Muscle layer of colon (tissue), 2 donors: Measurements from ENCODE around the gene CTSA.

Experiments
- H3K27ac ChIP-seq: one replicate; pipeline ENCODE4 v1.7.0; 2013; ENCODE audit warnings: low read depth, mild to moderate bottlenecking, low read length, moderate library complexity
- H3K27me3 ChIP-seq, 2 donors: one replicate each; pipeline ENCODE4 v1.7.0; 2013; ENCODE audit warnings: low read length in 2 of 2, mild to moderate bottlenecking in 2 of 2; ENCODE audit not compliant: insufficient read depth in 2 of 2, control insufficient read depth in 1 of 2
- H3K36me3 ChIP-seq: one replicate; pipeline ENCODE4 v1.7.0; 2013; ENCODE audit warnings: mild to moderate bottlenecking, low read length; ENCODE audit not compliant: insufficient read depth
- H3K4me1 ChIP-seq: one replicate; pipeline ENCODE4 v1.7.0; 2013; ENCODE audit warnings: mild to moderate bottlenecking, low read length; ENCODE audit not compliant: insufficient read depth
- H3K4me3 ChIP-seq, 2 donors: one replicate each; pipeline ENCODE4 v1.7.0; 2013; ENCODE audit warnings: low read length in 2 of 2, low read depth in 1 of 2, mild to moderate bottlenecking in 1 of 2, moderate library complexity in 1 of 2
- H3K9ac ChIP-seq: one replicate; pipeline ENCODE4 v1.7.0; 2013; ENCODE audit warnings: low read length
- H3K9me3 ChIP-seq: one replicate; pipeline ENCODE4 v1.7.0; 2013; ENCODE audit warnings: mild to moderate bottlenecking, low read length
- donor health status: abdominal sarcoma.
- donor health status: Adenocarcinoma of cecum.

Gene CTSA

GRCh38 chr20:45852326-45852725, 38.8 kb upstream of the CTSA start:
- H3K9ac ChIP-seq = no peak overlapping the region
- no peaks in the 10 kb centered on the region for H3K9me3 ChIP-seq
- H3K4me1 ChIP-seq = peaks cover 18% of the 10 kb centered on the region
- no peak overlapping the region for H3K4me3 ChIP-seq
- H3K36me3 ChIP-seq = peaks cover 49% of the 10 kb centered on the region
- H3K27me3 ChIP-seq = no peaks in the 10 kb centered on the region
- H3K27ac ChIP-seq = no peak overlapping the region

- Histone ChIP-seq H3K4me3 (no peak overlapping the region), H3K27ac (no peak overlapping the region), H3K9ac (no peak overlapping the region), H3K9me3 (no peaks in the 10 kb centered on the region), H3K27me3 (no peaks in the 10 kb centered on the region), H3K4me1 (peaks cover 18% of the 10 kb centered on the region), H3K36me3 (peaks cover 42% of the 10 kb centered on the region)
Measured at GRCh38 chr20:45853484-45853883, 37.7 kb upstream of the CTSA start.

DNA sequence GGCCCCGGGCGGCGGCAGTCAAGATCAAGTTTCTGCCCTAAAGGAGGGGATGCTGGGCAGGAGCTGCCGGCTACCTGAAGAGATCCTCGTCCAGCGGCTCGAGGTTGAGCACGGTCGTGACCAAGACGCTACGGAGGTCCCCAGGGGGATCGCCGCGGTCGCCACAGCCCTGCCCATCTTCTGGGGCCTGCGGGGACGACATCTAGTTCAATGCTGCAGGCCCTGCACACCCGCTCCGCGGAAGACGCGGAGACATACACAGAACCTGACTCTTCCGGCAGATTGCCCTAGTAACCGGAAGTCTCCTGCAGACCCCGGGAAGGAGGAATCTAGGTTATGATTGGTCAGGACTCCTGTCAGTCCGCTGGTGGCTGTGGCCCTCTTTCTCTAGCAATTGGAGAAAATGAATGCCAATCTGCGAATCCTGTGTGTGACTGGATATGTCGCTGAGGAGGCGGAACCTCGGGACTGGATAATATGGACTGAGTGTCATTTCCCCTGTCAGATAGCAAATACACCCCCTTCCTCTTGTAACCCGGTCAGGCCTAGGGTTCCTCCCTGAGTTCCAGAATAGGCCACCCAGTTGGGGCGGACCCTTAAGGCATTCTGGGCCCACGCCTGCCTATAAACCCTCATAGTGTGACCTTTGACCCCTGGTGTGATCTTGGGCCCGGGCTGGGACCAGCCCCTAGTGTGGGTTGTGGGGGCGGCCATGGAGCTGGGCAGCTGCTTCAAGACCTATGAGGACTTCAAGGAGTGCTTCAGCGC, 33.8 kb upstream of the CTSA start, which contains the start of the genes ACOT8 and ZSWIM3:
Gene ACOT8 (minus strand): TSS at position 279 of the 768 bp plus-strand sequence. CDS start 77 bp downstream, at position 202.
Gene ZSWIM3 (plus strand): TSS at position 501 of the 768 bp plus-strand sequence. CDS start 212 bp downstream, at position 713.
- Histone ChIP-seq H3K9ac (peak within 1 kb of the TSS; percentile 71), H3K9me3 (no peaks in the 10 kb centered on the region), H3K27ac (peak within 1 kb of the TSS; percentile 80), H3K36me3 (peaks cover 20% of the 10 kb centered on the region), H3K4me1 (peaks cover 18% of the 10 kb centered on the region), H3K27me3 (no peaks in the 10 kb centered on the region), H3K4me3 (peak within 1 kb of the TSS; percentile 78 to 92)

- no peak overlapping the region for H3K9ac ChIP-seq
- peak overlapping the region; percentile 78 to 92 for H3K4me3 ChIP-seq
- H3K27me3 ChIP-seq = no peaks in the 10 kb centered on the region
- H3K36me3 ChIP-seq = peaks cover 19% of the 10 kb centered on the region
- H3K9me3 ChIP-seq = no peaks in the 10 kb centered on the region
- H3K4me1 ChIP-seq = peaks cover 18% of the 10 kb centered on the region
- peak overlapping the region; percentile 74 for H3K27ac ChIP-seq
Measured at GRCh38 chr20:45857882-45858216, 33.3 kb upstream of the CTSA start.

DNA sequence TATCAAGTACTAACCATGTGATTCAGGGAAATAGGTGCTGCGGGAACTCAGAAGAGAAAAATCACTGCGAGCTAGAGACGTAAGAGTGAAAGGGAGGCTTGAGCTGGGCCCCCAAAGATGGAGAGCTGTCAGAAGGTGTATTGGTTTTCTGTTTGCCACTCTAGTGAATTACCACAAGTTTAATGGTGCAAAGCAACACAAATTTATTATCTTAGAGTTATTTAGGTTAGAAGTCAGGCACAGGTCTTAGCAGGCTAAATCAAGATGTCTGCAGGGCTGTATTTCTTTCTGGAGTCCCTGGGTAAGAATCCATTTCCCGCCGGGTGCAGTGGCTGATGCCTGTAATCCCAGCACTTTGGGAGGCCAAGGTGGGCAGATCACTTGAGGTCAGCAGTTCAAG, 31.2 kb upstream of the CTSA start:
- Histone ChIP-seq H3K4me3 (no peak overlapping the region), H3K9me3 (no peaks in the 10 kb centered on the region), H3K27ac (no peak overlapping the region), H3K4me1 (peaks cover 13% of the 10 kb centered on the region), H3K27me3 (no peaks in the 10 kb centered on the region), H3K9ac (no peak overlapping the region), H3K36me3 (peaks cover 3% of the 10 kb centered on the region)

DNA sequence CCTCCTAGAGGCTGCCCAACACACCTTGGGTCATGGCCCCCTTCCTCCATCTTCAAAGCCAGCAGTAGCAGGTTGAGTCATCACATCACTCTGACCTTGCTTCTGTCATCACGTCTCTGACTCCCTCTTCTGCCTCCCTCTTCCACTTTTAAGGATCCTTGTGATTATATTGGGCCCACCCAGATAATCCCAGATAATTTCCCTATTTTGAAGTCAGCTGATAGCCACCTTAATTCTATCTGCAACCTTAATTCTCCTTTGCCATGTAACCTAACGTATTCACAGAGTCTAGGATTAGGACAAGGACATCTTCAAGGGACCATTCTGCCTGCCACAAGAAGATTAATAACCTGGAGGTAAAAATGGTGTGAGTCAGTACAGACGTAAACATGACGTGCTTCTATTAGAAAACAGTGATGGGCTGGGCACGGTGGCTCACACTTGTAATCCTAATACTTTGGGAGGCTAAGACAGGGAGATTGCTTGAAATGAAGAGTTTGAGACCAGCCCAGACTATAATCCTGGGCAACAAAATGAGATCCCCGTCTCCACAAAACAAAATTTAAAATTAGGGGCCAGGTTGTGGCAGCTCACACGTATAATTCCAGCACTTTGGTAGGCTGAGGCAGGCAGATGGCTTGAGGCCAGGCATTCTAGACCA, 30.4 kb upstream of the CTSA start:
- H3K27ac ChIP-seq = no peak overlapping the region
- no peak overlapping the region for H3K9ac ChIP-seq
- peaks cover 9% of the 10 kb centered on the region for H3K4me1 ChIP-seq
- H3K36me3 ChIP-seq = no peaks in the 10 kb centered on the region
- H3K27me3 ChIP-seq = no peaks in the 10 kb centered on the region
- no peak overlapping the region for H3K4me3 ChIP-seq
- no peaks in the 10 kb centered on the region for H3K9me3 ChIP-seq

DNA sequence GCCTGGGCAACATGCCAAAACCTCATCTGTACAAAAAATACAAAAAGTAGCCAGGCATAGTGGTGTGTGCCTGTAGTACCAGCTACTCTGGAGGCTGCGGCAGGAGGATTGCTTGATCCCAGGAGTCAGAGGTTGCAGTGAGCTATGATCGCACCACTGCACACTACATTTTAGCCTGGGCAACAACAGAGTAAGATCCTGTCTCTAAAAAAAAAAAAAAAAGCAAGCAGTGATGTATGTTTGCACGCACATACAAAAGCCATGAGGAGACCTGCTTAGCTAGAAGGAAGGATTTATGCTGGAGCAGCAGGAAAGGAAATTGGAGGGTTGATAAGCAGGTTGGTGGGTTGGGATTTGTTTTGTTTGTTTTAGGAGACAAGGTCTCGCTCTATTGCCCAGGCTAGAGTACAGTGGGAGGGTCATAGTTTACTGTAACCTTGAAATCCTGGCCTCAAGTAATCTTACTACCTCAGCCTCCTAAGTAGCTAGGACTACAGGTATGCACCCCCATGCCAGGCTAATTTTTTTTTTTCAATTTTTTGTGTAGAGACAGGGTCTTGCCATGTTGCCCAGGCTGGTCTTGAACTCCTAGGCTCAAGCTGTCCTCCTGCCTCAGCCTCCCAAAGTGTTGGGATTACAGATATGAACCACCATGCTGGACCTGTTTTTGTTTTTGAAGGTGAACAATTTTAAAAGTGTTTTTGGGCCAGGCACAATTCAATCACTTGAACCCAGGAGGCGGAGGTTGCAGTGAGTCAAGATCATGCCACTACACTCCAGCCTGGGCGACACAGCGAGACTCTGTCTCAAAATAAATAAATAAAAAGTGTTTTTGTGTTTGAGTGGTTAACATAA, 29.7 kb upstream of the CTSA start:
- Histone ChIP-seq H3K27me3 (no peaks in the 10 kb centered on the region), H3K4me1 (peaks cover 2% of the 10 kb centered on the region), H3K27ac (no peak overlapping the region), H3K4me3 (no peak overlapping the region), H3K9me3 (no peaks in the 10 kb centered on the region), H3K9ac (no peak overlapping the region), H3K36me3 (no peaks in the 10 kb centered on the region)

- Histone ChIP-seq H3K4me3 (no peak overlapping the region), H3K36me3 (no peaks in the 10 kb centered on the region), H3K27ac (no peak overlapping the region)
Measured at GRCh38 chr20:45863543-45864470, 27.3 kb upstream of the CTSA start.

GRCh38 chr20:45866454-45866853, 24.7 kb upstream of the CTSA start:
- Histone ChIP-seq H3K27me3 (no peaks in the 10 kb centered on the region), H3K9me3 (no peaks in the 10 kb centered on the region), H3K27ac (no peak overlapping the region), H3K4me1 (peaks cover 6% of the 10 kb centered on the region), H3K9ac (no peak overlapping the region), H3K36me3 (no peaks in the 10 kb centered on the region), H3K4me3 (no peak overlapping the region)

More at GRCh38 chr20:45863543-45864470, 27.3 kb upstream of the CTSA start:
- Histone ChIP-seq H3K9ac (no peak overlapping the region), H3K9me3 (no peaks in the 10 kb centered on the region), H3K27me3 (no peaks in the 10 kb centered on the region), H3K4me1 (peaks cover 6% of the 10 kb centered on the region)

DNA sequence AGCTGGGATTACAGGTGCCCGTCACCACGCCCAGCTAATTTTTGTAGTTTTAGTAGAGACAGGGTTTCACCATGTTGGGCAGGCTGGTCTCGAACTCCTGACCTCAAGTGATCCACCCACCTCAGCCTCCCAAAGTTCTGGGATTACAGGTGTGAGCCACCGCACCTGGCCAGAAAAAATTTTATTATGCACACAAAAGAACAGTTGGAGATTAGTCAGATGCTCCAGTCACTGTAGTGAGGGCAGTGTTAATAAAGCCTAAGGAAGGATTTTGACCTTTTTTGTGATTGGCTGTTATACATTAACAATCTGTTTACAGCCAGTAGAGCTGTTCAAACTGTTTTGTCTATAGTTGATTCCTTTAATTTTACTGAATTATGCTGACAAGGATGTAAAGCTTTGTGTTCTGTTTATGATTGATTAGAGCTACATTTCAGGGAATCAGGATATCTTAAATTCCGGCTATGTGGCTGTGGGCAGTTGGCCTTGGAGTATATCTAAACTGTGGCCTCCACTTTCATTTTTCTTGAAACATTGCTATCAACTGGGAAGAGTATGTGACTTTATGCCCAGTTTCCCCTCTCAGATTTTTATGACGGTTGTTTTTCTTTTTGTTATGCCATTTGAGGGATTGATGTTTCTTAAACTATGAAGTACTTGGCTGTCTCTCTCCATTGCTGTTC, 23.9 kb upstream of the CTSA start:
- H3K4me1 ChIP-seq = peaks cover 6% of the 10 kb centered on the region
- H3K36me3 ChIP-seq = no peaks in the 10 kb centered on the region
- H3K9ac ChIP-seq = no peak overlapping the region
- H3K27ac ChIP-seq = no peak overlapping the region
- H3K9me3 ChIP-seq = no peaks in the 10 kb centered on the region
- no peaks in the 10 kb centered on the region for H3K27me3 ChIP-seq
- H3K4me3 ChIP-seq = no peak overlapping the region
